HEK293 (cell line): ENCODE measurements around the gene ANAPC5.

ENCODE experiments used
- CTCF ChIA-PET: fragments of 350-600 bp; formaldehyde crosslinking; extraction: SDS; loops from one replicate; lab custom pipeline; 2021; ENCODE audit warnings: antibody characterized with exemption; lab: Yijun Ruan, JAX
- POLR2A ChIA-PET: fragments of 300-600 bp; formaldehyde crosslinking; extraction: SDS; loops from one replicate; lab custom pipeline; 2020; ENCODE audit warnings: antibody characterized with exemption, inconsistent platforms; lab: Yijun Ruan, JAX
- H3K27ac ChIP-seq: fragments of 200-500 bp; sonication (Bioruptor generic); 2 replicates; pipeline ENCODE4 v1.5.1; 2014; ENCODE audit warnings: low read depth, low read length, control low read depth, inconsistent platforms; ENCODE audit errors: extremely low read depth
- H3K36me3 ChIP-seq, 2 experiments: fragments of 200-500 bp in 1 of 2; sonication (Bioruptor generic) in 1 of 2; 1 replicate in 1 of 2; 2 replicates in 1 of 2; pipeline ENCODE4 v1.5.1; 2014 to 2017; ENCODE audit warnings: inconsistent platforms in 2 of 2, low read length in 2 of 2; ENCODE audit not compliant: control insufficient read depth in 2 of 2, insufficient read depth in 1 of 2
- H3K4me1 ChIP-seq: fragments of 200-500 bp; sonication (Bioruptor generic); 2 replicates; pipeline ENCODE4 v1.5.1; 2014; ENCODE audit warnings: mild to moderate bottlenecking, low read length, inconsistent platforms; ENCODE audit not compliant: control insufficient read depth, insufficient read depth
- H3K4me3 ChIP-seq: 2 replicates; pipeline ENCODE4 v1.5.1; 2011; ENCODE audit warnings: low read depth, mild to moderate bottlenecking, control low read depth, low read length, moderate library complexity
- H3K9me3 ChIP-seq: fragments of 200-500 bp; sonication (Bioruptor generic); 2 replicates; pipeline ENCODE4 v1.5.1; 2014; ENCODE audit warnings: low read depth, low read length, inconsistent platforms; ENCODE audit not compliant: control insufficient read depth, insufficient read depth
- BCL6B ChIP-seq: fragments of 450-650 bp; formaldehyde crosslinking; IDR thresholded peaks from 2 replicates; pipeline ENCODE4 v1.5.1; 2017; ENCODE audit warnings: missing biosample characterization, missing genetic modification characterization
- CTCF ChIP-seq: fragments of 450-650 bp; formaldehyde crosslinking; IDR thresholded peaks from 2 replicates; pipeline ENCODE4 v1.5.1; 2016; ENCODE audit warnings: missing biosample characterization, missing genetic modification characterization
- GLI4 ChIP-seq: fragments of 450-650 bp; formaldehyde crosslinking; IDR thresholded peaks from 2 replicates; pipeline ENCODE4 v1.5.1; 2016; ENCODE audit warnings: missing biosample characterization, missing genetic modification characterization
- HOXA7 ChIP-seq: sonication (generic); formaldehyde crosslinking; IDR thresholded peaks from 2 replicates; pipeline ENCODE4 v1.8.1; 2022; ENCODE audit warnings: missing genetic modification reagents, borderline replicate concordance
- KLF10 ChIP-seq: fragments of 450-650 bp; IDR thresholded peaks from 2 replicates; pipeline ENCODE4 v1.5.1; 2018; ENCODE audit warnings: missing biosample characterization, mild to moderate bottlenecking, missing genetic modification characterization
- KLF16 ChIP-seq: fragments of 450-650 bp; formaldehyde crosslinking; IDR thresholded peaks from 2 replicates; pipeline ENCODE4 v1.5.1; 2017; ENCODE audit warnings: missing biosample characterization, missing genetic modification characterization
- PRDM1 ChIP-seq: fragments of 450-650 bp; formaldehyde crosslinking; IDR thresholded peaks from 2 replicates; pipeline ENCODE4; 2016; ENCODE audit warnings: missing biosample characterization, missing genetic modification characterization
- ZBTB8A ChIP-seq: fragments of 450-650 bp; formaldehyde crosslinking; IDR thresholded peaks from 2 replicates; pipeline ENCODE4 v1.5.1; 2016; ENCODE audit warnings: missing biosample characterization, missing genetic modification characterization
- ZNF114 ChIP-seq: fragments of 450-650 bp; formaldehyde crosslinking; IDR thresholded peaks from 2 replicates; pipeline ENCODE4 v1.5.0; 2017; ENCODE audit warnings: missing biosample characterization, missing genetic modification characterization
- ZNF221 ChIP-seq: fragments of 450-650 bp; formaldehyde crosslinking; IDR thresholded peaks from 2 replicates; pipeline ENCODE4 v1.5.1; 2017; ENCODE audit warnings: missing biosample characterization, missing genetic modification characterization, borderline replicate concordance
- ZNF324 ChIP-seq: fragments of 450-650 bp; formaldehyde crosslinking; IDR thresholded peaks from 2 replicates; pipeline ENCODE4 v1.5.1; 2016; ENCODE audit warnings: missing biosample characterization, missing genetic modification characterization
- ZNF362 ChIP-seq: fragments of 450-650 bp; formaldehyde crosslinking; IDR thresholded peaks from 2 replicates; pipeline ENCODE4 v1.5.1; 2016; ENCODE audit warnings: missing biosample characterization, missing genetic modification characterization
- ZNF416 ChIP-seq: fragments of 450-650 bp; formaldehyde crosslinking; IDR thresholded peaks from 2 replicates; pipeline ENCODE4 v1.5.1; 2016; ENCODE audit warnings: missing biosample characterization, missing genetic modification characterization
- ZNF623 ChIP-seq: fragments of 450-650 bp; formaldehyde crosslinking; IDR thresholded peaks from 2 replicates; pipeline ENCODE4 v1.5.1; 2016; ENCODE audit warnings: missing biosample characterization, missing genetic modification characterization
- ZNF629 ChIP-seq: fragments of 450-650 bp; formaldehyde crosslinking; IDR thresholded peaks from 2 replicates; pipeline ENCODE4 v1.5.1; 2017; ENCODE audit warnings: missing biosample characterization, missing genetic modification characterization
- ZNF777 ChIP-seq: fragments of 450-650 bp; formaldehyde crosslinking; IDR thresholded peaks from 2 replicates; pipeline ENCODE4 v1.5.1; 2017; ENCODE audit warnings: missing biosample characterization, missing genetic modification characterization, borderline replicate concordance
- ZNF843 ChIP-seq: fragments of 450-650 bp; formaldehyde crosslinking; IDR thresholded peaks from 2 replicates; pipeline ENCODE4 v1.5.1; 2016; ENCODE audit warnings: missing biosample characterization, missing genetic modification characterization
- ZSCAN16 ChIP-seq: fragments of 450-650 bp; formaldehyde crosslinking; IDR thresholded peaks from 2 replicates; pipeline ENCODE4 v1.5.1; 2016; ENCODE audit warnings: missing biosample characterization, missing genetic modification characterization

Gene ANAPC5

GRCh38 chr12:121397521-121397920 lies 45.3 kb upstream of the ANAPC5 start:
- Histone ChIP-seq H3K9me3 (no peaks in the 10 kb centered on the region), H3K36me3 (peaks cover under 1 to 7% of the 10 kb centered on the region in 2 experiments; a peak in 2 of 3 replicates), H3K27ac (no peak overlapping the region)
- TF ChIP-seq ZNF777 = no peak
- TF ChIP-seq ZNF362 (tag by site-specific recombination) = 0 out of 2 replicates have a peak, but pooled peaks have one; percentile 47
- TF ChIP-seq KLF10 (tag by site-specific recombination) = no peak
- TF ChIP-seq, all 188 proteins: peak for 1
- Histone ChIP-seq H3K4me1 (peaks cover 12% of the 10 kb centered on the region), H3K4me3 (no peak overlapping the region)
- CTCF ChIA-PET = interaction anchor here (1.6 kb wide), 1 partner anchor 14 kb away, joined by 4 read pairs; no protein-coding TSS in a partner anchor
- POLR2A ChIA-PET = interaction anchor here (0.7 kb wide), 2 partner anchors 29 to 46 kb away, joined by 4 read pairs; no protein-coding TSS in a partner anchor

- H3K9me3 ChIP-seq = no peaks in the 10 kb centered on the region
- TF ChIP-seq ZNF221 (tag by site-specific recombination) (no peak), CTCF (tag by site-specific recombination) (no peak), ZBTB8A (tag by site-specific recombination) (no peak), KLF16 (no peak), GLI4 (tag by site-specific recombination) (no peak), PRDM1 (no peak), ZNF114 (tag by site-specific recombination) (no peak), ZNF843 (tag by site-specific recombination) (no peak)
- TF ChIP-seq, all 188 proteins: peak for 0
- CTCF ChIA-PET = no interaction called here
- Histone ChIP-seq H3K36me3 (no peaks in the 10 kb centered on the region), H3K27ac (no peak overlapping the region), H3K4me1 (no peaks in the 10 kb centered on the region), H3K4me3 (no peak overlapping the region)
- POLR2A ChIA-PET = no interaction called here
Observed at GRCh38 chr12:121392325-121392716, 40.1 kb upstream of the ANAPC5 start.

- Histone ChIP-seq H3K27ac (no peak overlapping the region), H3K4me3 (no peak overlapping the region), H3K9me3 (no peaks in the 10 kb centered on the region), H3K4me1 (no peaks in the 10 kb centered on the region), H3K36me3 (no peaks in the 10 kb centered on the region)
- CTCF ChIA-PET = interaction anchor here (0.6 to 0.8 kb wide), 3 partner anchors 8 to 60 kb away, joined by 3 to 5 read pairs (median 5); no protein-coding TSS in a partner anchor
- peak; percentile 37; the same call in 1 of the 2 replicates for TF ChIP-seq ZNF629 (tag by site-specific recombination)
- TF ChIP-seq ZSCAN16 (tag by site-specific recombination) = no peak
- POLR2A ChIA-PET = interaction anchor here (0.6 to 1.2 kb wide), 2 partner anchors 8 to 52 kb away, joined by 3 read pairs; no protein-coding TSS in a partner anchor
Observed at GRCh38 chr12:121391619-121392324, 39.6 kb upstream of the ANAPC5 start.

- no peaks in the 10 kb centered on the region for H3K4me1 ChIP-seq
- H3K9me3 ChIP-seq = no peaks in the 10 kb centered on the region
- no peak overlapping the region for H3K4me3 ChIP-seq
- TF ChIP-seq ZNF324 = no peak
- no peak for TF ChIP-seq ZNF416 (tag by site-specific recombination)
- no peak for TF ChIP-seq BCL6B (tag by site-specific recombination)
- no peak for TF ChIP-seq ZNF623 (tag by site-specific recombination)
- no peak for TF ChIP-seq HOXA7 (CRISPR knock-in tag)
- H3K36me3 ChIP-seq = no peaks in the 10 kb centered on the region
- CTCF ChIA-PET = no interaction called here
- POLR2A ChIA-PET = interaction anchor here (1.2 kb wide), 1 partner anchor 9 kb away, joined by 3 read pairs; no protein-coding TSS in a partner anchor
- no peak overlapping the region for H3K27ac ChIP-seq
Observed at GRCh38 chr12:121390856-121391255, 38.6 kb upstream of the ANAPC5 start.
